Medulla oblongata (tissue), 1 donor: Measurements from ENCODE around the gene SETD2.
A peak's percentile ranks its signal among the peaks of the same experiment; 100 is the strongest.

ENCODE experiments used
- DNase-seq: peaks from one replicate; pipeline ENCODE4 v3.0.0-alpha.2; 2015; ENCODE audit errors: extremely low spot score

The SETD2 gene

GRCh38 chr3:46998121-46998851 lies 165.6 kb downstream of the SETD2 start:
- peak; percentile 36 for DNase-seq

GRCh38 chr3:46997453-46998091 lies 166.3 kb downstream of the SETD2 start:
- DNase-seq, result no peak

DNA sequence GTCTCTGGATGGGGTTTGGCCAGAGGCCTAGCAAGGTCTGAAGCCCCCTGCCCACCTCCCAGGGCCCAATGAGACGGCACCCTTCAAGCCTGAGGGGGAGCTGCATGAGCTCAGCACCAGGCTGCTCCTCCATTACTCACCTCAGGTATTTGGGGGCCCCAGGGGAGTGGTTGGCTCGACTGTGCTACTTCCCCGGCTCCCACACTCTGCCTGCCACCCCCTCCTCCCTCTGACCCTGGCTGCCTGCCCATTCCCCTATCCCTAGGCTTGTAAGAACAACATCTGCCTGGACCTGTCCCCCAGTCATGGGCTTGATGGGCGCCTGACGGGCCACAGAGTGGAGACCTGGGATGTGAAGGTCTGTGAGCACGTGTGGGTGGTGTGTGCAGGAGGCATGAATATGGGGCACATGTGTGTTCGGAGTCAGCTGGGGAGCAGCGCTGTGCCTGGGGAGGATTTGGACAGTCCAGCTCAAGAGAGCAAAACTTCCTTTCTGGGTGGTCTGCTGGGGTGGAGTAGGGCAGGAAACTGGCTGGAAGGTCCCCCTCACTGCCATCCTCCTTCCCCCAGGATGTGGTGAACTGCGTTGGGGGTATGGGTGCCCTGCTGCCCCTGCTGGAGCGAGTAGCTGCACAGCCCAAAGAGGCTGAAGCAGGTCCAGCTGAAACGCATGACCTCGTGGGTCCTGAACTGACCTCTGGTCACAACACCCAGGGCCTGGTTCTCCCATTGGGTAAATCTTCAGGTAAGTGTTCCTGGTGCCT lies 167.0 kb downstream of the SETD2 start:
- no peak for DNase-seq

DNA sequence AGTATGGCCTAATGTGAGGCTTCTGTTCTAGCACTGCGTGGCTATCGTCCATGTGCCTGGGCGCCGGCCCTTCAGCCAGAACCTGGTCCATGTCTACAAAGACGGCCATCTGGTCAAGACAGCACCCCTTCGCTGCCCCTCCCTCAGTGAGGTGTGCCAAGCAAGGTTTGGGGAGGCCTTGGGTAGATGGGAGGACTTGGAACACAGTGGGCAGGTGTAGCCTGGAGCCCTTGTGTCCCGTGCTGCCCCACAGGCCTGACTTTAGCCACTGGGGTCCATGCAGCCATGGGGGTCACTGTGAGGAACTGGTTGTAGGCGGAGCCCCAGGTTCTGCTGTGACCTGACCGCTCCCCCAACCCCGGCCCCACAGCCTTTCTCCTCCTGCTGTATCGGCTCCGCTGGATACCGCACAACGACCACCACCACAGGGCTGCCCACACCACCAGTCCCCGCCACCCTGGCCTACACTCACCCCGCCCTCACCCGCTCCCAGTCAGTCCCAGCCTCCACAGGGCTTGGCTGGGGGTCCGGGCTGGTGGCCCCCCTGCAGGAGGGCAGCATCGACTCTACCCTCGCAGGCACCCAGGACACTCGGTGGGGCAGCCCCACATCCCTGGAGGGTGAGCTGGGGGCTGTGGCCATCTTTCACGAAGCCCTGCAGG lies 167.9 kb downstream of the SETD2 start:
- DNase-seq, result no peak

DNA sequence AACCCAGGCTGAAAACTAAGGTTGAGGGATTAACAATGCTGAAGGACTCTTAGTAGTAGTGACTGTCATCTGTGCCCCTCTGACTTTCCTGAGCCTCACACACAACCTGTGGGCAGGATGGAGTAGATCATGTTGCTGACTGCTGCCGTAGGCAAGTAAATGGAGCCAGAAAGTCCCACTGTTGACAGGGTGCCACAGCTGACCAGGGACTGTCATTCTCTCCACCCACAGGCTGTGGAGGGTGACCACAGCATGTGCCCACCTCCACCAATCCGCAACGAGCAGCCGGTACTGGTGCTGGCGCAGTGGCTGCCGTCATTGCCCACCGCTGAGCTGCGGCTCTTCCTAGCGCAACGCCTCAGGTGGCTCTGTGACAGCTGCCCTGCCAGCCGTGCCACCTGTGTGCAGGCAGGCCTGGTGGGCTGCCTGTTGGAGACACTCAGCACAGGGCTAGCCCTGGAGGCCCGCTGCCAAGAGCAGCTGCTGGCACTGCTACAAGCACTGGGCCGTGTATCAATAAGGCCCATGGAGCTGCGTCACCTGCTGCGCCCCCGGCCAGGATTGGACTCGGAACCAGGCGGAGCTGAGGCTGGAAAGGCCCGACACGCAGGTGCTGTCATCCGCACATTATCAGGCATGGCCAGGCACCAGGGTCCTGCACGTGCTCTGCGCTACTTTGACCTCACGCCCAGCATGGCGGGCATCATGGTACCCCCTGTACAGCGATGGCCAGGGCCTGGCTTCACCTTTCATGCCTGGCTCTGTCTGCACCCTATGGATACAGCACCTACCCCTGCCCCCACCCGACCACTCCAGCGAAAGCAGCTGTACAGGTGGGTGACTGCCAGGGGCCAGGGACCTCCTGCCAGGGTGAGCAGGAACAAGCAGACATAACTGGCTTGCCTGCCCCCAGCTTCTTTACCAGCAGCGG lies 168.8 kb downstream of the SETD2 start:
- DNase-seq, result no peak

GRCh38 chr3:46993986-46994385 lies 169.9 kb downstream of the SETD2 start:
- DNase-seq, result no peak

DNA sequence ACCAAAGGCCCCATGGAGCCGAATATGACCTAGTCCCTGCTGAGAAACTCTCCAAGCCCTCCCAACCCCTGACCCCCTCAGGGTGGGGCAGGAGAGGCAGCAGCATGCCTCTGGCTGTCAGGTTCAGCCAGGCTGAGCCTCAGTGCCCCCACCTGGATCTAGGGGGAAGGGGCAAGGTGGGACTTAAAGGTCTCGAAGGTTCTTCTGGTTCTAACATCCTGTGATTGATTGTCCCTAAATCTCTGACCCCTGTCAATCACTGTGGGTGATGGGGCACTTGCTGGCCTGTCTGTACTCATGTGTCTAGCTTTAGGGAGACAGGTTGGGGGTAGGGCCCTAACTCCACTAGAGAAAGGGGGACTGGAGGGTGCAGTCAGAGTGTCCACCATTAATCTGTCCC lies 170.6 kb downstream of the SETD2 start:
- no peak for DNase-seq

- DNase-seq, result no peak
Observed at GRCh38 chr3:46992231-46992630, 171.7 kb downstream of the SETD2 start.

- no peak for DNase-seq
Observed at GRCh38 chr3:46991406-46992165, 172.3 kb downstream of the SETD2 start.

- DNase-seq, result peak; percentile 58
Observed at GRCh38 chr3:46990573-46991374, 173.1 kb downstream of the SETD2 start.

DNA sequence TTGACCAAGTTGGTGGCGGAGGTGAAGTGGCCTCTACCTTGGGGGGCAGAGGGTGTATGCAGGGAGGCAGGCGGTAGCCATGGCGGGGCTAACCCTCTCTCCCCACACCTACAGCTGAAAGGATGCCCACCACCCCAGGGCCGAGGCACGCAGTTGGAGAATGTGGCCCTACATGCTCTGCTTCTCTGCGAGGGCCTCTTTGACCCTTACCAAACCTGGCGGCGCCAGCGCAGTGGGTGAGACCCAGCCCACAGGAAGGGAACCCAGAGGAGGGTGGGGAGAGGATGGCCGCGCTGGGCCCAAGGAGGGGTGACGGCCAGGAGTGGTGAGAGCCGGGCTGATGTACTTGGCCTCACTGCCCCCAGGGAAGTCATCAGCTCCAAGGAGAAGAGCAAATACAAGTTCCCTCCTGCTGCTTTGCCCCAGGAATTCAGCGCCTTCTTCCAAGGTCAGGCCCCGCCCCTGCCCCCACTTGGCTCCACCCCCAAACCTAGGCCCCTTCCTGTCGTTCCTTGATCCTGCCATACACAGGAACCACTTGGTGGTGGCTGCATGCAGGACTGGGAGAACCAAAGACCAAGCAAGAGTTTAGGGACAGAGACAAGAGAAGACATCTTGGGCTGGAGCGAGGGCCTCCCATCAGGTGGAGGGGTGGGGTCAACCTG lies 174.6 kb downstream of the SETD2 start:
- no peak for DNase-seq

- no peak for DNase-seq
Observed at GRCh38 chr3:46988616-46989015, 175.3 kb downstream of the SETD2 start.

DNA sequence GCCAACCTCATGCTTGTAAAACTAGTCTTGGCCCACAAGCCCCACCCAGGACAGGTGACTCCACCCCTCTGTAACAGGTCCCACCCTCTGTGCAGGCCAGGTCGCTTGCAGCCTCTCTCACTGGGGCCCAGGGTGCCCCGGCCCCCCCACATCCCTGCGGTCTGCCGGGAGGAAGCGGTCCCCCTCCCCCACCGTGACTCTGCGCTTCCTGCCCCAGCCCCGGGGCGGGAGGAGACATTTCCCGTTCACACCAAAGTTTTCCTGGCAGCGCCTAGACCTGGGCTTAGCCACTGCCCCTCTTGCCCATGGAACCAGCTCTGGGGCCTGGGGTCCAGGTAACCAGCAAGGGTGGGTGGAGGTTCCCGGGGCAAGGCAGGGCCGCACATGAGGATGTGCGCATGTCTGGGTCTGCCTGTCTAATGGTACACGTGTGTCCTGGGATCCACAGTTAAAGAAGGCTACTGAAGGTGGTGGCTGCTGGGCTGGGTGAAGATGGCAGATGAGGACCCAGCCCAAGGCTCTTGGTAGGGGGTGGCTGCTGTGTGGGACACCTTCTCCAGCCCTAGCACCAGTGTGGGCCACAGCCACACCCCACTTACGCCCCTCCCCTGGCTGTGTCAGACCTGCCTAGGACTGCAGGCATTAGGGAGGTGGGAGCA lies 176.0 kb downstream of the SETD2 start:
- DNase-seq, result peak; percentile 30

DNA sequence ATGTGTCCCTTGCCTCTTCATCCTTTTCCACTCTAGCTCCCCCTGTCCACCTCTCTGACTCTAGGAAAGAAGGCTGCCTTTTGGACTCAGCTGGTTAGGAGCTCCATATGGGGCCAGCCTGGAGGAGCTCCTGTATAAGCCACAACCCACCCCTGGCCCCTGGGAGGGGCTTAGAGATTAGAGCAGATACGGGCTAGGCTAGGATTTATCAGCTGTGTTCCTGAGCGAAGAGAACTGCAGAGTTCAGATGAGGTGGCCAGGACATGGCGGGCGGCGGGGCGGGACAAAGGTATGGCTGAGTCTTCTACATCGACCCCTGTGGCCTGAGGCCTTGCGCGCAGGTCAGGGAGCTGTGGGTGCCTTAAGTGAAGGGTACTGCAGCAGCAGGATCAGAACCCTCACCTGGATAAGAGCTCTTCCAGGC lies 176.6 kb downstream of the SETD2 start:
- DNase-seq, result no peak

- no peak for DNase-seq
Observed at GRCh38 chr3:46986782-46987310, 177.1 kb downstream of the SETD2 start.

GRCh38 chr3:46986055-46986730 lies 177.7 kb downstream of the SETD2 start:
- DNase-seq, result no peak

DNA sequence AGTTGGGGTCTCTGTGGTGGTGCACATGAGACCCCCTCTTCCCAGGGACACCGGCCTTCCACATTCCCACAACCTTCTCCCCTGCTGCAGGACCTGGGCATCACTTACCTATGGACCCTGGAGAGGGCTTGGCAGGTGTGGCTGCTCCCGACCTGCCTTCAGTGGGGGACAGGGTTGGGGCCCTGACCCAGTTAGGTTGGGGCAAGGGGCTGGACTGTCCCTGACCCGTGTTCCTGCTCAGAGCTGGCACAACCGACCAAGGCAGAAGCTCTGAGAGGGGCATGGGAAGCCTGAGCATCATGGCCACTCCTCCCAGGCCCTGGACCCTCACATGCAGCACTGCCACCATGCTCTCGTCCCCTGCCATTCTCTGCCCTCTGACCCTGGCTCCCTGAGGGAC lies 178.3 kb downstream of the SETD2 start:
- no peak for DNase-seq
